NCI-H1694 treated with DMSO at 0.1 percent for 48 hours (cell line): ENCODE measurements around the gene FAM177B.
"Not testable (repeated sequence)": the region's sequence is repeated elsewhere in the genome, so short reads cannot be mapped to it uniquely, and the experiment has no call there.

ENCODE experiments used
- DNase-seq: peaks from one replicate; lab custom pipeline; 2025; lab: John Stamatoyannopoulos, UW

The FAM177B gene

DNA sequence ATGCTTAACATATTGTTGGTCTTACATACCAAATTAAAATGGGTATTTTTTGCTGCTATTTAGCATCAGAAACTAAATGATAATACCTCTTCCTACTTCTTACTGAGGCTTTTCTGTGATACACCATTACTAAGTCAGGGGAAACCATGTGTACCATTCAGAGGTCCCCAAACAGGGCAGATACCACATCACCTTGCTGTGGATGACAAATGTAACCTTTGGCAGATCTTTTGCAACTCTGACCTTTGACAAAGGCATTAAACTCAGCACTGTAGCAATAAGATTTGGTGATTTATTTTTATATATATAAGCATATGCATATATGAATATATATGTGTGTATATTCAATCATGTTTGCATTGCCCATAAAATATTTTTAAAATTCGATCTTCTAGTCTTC, 2.9 kb downstream of the FAM177B start:
- DNase-seq: no peak

DNA sequence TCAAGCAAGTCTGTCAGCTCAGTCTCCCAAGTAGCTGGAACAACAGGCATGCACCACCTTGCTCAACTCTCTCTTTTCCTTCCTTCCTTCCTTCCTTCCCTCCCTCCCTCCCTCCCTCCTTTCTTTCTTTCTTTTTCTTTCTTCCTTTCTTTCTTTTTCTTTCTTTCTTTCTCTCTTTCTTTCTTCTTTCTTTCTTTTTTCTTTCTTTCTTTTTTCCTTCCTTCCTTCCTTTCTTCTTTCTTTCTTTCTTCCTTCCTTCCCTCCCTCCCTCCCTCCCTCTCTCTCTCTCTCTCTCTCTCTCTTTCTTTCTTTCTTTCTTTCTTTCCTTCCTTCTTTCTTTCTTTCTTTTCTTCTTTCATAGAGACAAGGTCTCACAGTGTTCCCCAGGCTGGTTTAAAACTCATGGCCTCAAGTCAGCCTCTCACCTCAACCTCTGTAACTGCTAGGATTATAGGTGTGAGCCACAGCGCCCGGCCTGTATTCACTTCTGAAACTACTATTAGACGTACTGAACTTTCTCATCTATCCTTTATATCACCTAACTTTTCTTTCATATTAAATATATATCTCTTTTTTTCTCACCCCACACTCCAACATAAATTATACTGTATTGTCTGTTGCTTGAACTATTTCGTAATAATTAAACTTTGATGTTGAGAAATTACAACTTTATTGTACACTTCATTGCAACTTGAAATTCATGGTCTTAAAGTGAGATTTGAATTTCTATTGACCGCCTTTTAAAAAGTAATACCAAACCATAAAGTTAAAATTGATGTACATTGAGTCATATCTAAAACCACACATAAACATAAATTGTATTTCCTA, 4.8 kb downstream of the FAM177B start:
- not testable (repeated sequence) for DNase-seq

DNA sequence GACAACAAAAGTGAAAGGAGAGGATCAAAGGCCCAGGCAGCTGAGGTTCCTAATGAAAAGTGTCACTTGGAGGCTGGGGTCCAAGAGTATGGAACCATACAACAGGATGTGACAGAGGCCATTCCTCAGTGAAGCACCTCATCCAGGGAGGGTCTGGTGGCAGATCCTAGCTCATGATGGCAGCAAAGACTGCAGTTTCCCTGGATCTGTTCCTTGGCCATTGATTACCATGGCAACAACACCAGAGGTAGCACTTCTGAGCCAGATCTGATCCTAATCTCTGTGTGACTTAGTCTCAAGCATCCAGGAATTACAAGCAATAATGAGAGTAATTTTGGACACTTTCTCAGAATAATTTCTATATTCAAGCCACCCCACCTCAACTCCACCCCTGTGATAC, 12.9 kb downstream of the FAM177B start:
- DNase-seq: no peak

DNA sequence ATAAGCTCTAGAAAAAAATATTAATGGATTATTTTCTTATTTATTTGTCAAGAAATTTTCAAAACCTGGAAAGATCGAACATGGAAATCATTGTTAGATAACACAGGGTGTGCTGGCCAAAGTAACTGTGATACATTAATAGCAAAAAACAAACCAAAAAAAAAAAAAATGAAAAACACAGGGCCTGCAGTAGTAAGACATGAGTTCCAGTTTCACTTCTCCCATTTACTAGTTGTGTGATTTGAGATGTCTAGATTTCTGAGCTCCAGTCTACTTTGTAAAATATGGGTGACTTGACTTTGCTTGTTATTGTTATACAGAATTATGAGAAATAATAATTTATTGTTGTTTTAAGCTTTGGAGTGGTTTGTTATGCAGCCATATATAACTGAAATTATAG, 13.6 kb downstream of the FAM177B start:
- no peak for DNase-seq

DNA sequence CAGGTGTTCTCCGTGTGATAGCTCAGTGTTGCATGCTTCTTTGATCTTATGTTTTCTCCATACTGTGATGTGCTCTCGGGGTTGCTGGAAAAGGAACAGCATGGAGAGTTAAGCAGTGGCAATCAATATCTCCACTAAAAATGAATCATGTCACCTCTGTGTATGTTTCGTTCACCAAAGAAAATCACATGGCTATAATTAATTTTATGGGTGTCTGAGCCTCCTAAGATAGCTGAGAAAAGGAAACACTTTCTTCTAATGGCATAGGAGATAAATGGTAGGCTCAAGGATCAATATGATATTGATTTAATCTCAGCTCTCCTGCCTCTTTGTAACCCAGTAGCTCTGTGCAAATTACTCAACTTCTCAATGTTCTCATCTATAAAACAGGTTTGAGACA, 14.3 kb downstream of the FAM177B start:
- DNase-seq: no peak

DNA sequence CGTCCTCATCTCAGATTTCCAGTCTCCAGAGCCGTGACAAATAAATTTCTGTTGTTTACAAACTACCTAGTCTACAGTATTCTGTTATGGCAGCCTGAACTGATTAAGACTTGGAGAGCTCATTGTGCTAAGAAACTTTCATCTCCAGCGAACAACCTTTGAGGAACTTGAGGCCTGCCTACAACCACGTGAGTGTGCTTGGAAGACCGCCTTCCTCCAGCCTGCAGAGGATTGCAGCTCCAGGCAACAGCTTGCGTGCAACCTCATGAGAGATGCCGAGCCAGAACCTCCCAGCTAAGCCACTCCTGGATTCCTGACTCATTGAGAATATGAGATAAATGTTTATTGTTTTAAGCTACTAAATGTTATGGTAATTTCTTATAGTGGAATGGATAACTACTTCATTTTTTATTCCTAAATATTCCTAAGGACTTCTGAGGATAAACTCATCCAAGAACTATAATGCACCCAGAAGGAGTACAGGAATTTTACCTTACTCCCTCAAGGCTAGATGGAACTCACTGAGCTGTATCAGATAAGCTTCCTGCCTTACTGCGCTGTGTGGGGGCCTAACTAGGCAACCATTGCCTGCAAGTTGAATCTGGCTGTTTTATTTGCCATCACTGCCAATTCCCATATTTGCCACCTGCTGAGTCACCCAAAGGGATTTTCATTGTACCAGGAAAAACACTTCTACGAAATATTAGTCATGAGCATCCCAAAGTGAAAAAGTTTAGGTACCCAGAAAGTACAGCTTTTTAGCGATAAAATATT, 17.6 kb downstream of the FAM177B start:
- no peak for DNase-seq

DNA sequence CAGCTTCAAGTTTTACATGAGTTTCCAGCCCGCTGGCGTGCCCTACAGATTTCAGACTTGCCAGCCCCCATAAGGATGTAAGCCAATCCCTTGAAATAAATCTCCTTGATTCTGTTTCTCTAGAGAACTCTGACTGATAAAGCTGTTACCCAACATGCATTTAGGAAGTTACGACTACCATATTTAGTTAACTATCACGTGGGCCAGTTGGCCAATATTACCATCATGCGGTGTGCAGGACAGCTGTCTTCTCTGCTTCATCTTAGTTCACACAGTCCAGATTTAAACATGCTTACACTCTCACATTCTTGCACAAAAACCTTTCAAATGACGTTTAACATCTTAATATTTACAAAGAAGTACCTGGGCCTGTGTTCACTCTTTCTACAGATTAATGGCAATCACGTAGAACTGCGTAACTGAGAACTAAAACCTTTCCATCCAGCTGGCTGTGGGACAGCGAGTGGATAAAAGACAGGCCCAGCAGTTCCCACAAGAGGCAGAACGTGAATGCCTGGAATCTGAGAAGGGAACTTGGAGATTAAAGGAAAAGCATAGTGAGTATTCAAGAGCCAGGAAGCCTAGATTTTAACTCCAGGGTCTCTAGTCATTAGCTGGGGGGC, 20.8 kb downstream of the FAM177B start:
- no peak for DNase-seq

DNA sequence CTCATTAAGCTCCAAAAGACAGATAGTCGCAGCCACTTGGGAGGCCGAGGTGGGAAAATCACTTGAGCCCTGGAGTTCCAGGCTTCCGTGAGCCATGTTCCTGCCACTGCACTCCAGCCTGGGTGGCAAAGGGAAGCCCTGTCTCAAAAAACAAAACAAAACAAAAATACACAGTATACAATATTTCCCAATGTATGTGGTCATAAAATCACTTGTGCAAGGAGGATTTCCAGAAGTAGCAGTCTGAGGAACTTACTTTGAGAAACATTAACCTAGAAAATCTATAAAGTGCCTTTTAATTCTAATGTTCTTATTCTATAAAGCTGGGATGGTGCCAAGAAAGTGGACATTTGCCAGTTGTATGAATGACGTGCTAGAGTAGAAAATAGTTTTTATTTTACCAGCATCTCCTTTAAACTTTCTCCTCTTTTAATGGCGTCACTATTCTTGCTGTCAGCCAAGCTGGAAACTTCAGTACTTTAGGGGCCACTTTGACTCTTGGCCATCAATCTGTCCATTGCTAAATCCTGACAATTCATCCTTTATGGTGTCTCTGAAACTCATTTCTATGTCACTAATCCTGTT, 22.5 kb downstream of the FAM177B start:
- no peak for DNase-seq

DNA sequence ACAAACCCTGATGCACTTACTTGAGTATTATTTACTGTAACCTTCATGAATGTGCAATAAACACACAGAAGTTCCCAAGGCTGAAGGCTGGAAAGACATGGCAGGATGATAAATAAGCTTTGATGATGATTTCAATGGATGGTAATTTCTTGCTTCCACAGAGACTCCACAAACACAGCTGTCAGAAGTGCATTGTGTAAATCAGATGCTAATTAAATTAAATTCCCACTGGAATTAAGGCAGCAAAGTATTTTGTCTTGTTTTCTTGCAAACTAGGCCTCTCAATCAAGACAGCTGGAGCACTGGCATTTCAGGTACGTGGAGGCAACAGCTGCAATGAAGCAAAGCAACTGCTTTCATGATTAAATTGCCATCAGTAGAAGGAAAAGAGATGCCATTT, 24.1 kb downstream of the FAM177B start:
- no peak for DNase-seq

DNA sequence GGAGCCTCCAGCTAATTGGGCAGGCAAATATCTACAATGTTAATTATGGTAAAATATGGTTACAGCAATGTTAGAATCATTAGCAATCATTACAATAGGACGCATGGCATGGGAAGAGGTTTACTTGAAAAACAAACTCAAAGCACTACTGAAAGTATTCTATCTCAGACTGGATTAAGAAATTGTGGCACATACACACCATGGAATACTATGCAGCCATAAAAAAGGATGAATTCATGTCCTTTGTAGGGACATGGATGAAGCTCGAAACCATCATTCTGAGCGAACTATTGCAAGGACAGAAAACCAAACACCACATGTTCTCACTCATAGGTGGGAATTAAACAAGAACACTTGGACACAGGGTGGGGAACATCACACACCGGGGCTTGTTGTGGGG, 25.2 kb downstream of the FAM177B start:
- not testable (repeated sequence) for DNase-seq

DNA sequence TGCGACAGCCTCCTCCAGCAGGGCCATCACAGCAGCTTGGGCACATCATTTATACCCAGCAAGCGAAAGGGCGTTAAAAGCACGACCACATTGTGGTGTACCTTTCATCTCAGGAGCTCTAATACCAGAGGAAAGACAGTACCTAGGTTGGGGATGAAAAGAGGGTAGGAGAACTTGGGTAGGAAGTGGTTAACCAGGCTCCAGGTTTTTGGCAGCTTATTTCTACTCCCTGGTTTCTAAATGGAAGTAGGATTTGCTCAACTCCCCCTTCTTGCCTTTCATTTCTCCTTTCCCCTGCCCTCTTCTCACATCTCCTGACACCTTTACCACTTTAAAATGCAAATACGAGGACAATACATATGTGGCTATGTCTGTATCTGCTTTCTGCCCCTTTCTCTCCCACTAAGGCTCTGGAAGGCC, 30.2 kb downstream of the FAM177B start:
- DNase-seq: no peak

DNA sequence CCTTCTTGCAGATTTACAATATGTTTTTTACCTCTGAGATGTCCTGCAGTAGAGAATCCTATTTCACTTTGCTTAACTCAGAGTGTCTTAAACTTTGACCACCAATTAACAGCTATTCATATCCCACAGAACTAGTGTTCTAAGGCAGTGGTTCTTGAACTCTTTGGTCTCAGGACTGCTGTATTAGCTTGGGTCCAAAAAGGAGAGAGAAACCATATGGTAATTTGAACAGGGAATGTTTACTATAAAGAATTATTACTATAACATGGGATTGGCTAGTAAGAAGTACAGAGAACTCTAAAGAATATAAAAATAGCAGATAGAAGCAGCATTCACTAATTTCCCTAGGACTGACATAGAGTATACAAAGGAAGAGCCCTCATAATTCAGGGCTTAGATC, 31.6 kb downstream of the FAM177B start:
- DNase-seq: no peak

DNA sequence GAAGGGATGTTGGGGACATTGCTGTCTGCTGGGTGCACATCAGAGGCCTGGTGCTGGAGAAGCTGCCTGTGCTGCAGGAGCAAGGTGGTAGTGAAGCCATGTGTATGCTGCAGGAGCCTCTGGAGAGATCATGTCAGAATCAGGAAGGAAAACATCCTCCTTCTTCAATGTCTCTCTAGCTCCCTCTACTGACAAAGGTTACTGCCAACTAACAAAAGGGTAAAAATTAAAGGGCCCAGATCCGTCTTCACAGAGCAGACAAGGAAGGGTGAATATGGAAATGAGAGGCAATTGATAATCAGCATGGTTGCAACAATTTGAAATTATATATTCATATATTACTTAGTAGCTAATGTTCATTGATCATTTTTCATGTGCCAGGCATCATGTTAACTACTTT, 32.2 kb downstream of the FAM177B start:
- no peak for DNase-seq

DNA sequence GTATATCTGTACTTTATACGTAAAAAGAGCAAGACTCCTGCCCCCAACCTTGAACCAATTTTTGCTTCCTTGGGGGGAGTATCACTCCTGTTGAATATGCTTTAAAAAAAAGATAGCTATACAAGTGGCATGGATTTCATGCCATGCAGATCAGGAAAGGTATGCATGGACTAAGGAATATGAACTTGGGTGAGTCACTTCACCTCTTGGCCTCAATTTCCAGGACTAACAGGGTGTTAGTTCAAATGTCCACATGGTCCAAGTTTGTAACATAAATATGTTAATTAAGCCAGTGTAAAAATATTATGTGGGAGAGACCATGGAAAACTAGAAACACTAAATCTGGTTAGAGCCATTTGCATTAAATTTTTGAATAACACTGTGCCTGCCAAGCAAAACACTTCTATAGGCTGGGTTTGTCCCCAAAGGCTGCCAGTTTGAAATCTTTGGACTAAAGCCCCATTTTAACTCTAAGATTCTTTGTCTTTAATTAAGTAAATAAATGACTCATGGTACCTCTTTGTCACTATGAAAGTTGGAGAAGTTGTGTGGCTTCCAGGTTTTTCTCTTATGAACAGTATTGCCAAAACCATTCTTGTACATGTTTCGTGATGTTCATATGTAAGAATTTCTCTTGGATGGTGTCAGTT, 33.1 kb downstream of the FAM177B start:
- no peak for DNase-seq

DNA sequence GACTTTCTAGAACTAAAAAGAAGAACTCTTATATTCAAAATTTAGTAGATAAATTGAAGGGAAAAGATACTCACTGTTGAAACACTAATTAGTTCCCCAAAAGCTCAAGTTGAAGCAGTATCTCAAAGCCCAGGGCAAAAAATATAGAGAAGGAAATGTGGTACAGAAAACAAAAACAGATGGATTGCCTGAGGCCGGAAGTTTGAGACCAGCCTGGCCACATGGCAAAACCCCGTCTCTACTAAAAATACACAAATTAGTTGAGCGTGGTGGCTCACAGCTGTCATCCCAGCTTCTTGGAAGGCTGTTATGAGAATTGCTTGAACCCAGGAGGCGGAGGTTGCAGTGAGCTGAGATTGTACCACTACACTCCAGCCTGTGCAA, 36.0 kb downstream of the FAM177B start:
- peak; percentile 92 for DNase-seq

DNA sequence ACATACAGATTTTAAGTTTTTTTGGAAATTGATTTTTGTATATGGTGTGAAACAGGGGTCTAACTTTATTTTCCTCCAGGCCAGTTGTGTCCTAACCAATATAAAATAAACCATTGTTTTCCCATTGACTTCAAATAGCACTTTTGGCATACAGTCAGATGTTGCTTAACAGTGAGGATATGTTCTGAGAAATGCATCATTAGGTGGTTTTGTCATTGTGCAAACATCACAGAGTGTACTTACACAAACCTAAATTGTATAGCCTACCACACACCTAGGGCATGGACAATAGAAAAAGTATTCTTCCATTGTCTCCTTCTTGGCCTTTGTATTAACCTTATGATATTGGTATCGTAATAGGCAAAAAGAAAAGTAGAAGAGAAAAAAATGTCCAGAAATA, 40.5 kb downstream of the FAM177B start:
- DNase-seq: no peak

DNA sequence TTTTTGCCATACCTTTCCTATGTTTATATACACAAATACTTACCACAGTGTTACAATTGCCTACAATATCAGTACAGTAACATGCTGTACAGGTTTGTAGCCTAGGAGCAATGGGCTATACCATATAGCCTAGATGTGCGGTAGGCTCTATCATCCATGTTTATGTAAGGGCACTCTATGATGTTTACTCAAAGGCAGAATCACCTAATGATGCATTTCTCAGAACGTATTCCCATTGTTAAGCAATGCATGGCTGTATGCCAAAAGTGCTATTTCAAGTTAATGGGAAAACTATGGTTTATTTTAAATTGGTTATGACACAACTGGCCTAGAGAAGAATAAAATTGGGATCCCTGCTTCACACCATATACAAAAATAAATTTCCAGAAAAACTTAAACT, 41.0 kb downstream of the FAM177B start:
- DNase-seq: peak; percentile 12

DNA sequence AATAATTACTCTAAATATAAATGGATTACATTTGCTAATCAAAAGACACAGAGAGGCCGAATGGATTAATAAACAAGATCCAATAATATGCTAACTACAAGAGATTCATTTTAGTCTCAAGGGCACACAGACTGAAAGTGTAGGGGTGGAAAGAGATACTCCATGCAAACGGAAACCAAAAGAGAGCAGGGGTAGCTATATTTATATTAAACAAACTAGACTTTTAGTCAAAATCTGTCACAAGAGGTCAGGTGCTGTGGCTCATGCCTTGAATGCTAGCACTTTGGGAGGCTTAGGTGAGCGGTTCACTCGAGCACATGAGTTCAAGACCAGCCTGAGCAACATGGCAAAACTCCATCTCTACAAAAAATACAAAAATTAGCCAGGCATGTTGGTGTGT, 44.2 kb downstream of the FAM177B start:
- no peak for DNase-seq

DNA sequence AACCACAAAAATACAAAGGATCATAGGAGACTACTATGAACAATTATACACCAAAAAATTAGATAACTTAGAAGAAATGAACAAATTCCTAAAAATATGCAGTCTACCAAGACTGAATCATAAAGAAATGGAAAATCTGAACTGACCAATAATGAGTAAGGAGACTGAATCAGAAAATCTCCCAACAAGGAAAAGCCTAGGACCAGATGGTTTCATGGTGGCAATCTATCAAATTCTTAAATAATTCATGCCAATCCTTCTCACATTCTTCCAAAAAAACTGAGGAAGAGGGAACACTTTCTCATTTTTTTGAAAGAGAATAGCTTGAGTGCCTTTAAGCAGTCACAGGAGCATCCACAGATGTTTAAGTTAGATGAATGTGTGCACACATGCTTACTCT, 46.0 kb downstream of the FAM177B start:
- DNase-seq: no peak

DNA sequence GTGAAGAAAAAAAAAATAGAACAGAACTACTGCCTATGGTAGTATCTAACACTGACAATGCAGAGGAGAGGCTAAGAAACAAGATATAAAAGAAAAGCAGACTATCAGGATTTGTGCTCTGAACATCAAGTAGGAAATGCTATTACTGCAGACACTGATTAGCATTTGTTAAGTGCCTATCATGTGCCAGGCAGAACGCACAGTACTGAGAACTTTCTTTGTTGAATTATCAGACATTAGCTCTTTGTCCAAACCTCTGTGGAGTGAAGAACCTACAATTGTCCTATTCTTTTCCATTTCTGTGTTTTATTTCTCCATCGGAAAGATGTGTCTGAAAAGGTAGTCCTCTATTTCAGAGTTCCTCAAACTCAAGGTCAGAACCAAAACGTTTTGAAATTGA, 47.4 kb downstream of the FAM177B start:
- DNase-seq: no peak

DNA sequence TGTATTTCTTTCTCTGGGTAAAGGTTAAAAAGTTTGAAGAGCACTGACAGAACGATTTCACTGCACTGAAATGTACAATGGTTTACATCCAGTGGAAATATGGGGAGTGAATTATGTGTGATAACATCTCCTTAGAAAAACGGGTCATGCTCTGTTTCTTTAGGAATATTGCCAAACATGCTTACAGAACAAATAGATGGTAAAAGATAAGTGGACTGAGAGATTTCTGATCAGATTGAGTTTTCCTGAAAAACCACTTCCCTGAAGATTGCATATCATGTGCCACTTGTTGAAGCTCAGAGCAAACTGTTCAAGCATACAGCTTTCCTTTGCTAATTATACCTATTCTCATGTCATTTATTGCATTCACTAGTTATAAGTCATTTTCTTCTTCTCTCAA, 47.9 kb downstream of the FAM177B start:
- no peak for DNase-seq

DNA sequence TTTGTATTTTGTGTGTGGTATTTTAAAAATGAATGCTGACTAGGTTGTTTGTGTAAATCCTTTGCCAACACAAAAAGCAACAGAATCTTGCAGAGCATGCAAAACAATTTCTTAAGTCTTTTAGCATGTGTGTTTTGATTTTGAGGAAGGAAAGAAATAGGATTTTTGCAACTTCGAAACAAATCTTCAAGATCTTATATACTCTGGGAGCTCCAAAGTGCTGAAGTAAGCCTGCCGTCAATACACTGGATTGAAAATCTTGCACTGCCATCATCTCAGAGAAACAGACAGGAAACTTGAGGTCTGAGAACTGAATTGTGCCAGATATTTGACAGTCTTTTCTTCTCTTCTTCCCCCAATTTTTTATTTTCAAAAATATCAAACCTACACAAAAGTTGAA, 48.5 kb downstream of the FAM177B start:
- no peak for DNase-seq
